NCI-H1417 treated with DMSO at 0.1 percent for 48 hours (cell line): Measurements from ENCODE around the gene XIRP1.

Experiments used
- DNase-seq: peaks from one replicate; lab custom pipeline; 2025; lab: John Stamatoyannopoulos, UW

The XIRP1 gene

GRCh38 chr3:39209329-39209970 is 17.1 kb upstream of the XIRP1 start:
- no peak for DNase-seq

DNA sequence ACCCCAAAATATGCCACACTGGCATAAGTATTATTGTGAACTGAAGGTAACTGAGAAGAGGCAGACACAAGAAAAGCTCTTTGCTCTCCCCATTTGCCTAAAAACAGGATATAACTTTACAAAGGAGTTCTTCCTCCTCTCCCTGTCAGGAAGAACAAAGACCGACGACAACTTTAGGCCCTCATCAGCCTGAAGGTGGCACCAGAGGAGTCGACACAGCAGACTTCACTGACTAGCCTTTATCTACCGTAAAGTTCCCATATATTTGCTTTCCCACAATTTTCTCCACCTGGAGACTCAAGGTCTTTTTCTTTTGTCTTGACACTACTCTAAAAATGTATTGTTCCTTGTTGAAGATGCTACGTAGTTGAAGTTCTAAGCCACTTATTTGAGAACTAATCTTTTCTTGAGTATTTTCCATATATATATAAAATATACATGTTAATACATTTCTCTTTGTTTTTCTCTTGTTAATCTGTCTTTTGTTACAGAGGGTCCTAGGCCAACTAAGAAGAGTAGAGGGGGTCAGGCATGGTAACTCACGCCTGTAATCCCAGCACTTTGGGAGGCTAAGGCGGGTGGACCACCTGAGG is 16.2 kb upstream of the XIRP1 start:
- DNase-seq = no peak

GRCh38 chr3:39207361-39208186 is 15.2 kb upstream of the XIRP1 start:
- no peak for DNase-seq

DNA sequence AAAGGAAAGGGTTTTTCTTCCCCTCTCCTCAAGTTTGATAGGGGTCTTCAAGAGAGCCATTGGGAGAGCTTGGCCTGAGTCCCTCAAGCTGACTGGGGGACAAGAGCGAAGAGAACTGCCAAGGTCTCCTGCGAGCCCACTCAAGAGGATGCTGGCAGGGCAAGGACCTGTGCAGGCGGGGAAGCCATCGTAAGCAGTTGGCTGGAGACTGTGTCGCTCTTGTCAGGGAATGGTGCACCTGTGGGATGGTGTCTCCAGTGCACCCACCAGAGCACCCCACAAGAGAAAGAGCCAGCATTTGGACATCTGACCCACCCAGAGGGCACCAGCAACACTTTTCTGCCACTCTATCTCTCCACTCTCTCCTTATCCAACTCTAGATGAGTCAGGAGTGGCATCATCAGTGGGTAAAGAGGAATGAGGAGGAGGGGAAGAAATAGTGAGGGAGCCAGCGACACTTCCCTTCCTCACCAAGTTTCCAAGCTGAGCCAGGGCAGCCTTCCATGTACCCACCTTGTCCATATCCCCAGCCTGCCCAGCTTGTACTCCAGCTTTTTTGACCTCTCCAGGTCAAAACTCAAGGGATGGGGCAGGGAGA is 13.6 kb upstream of the XIRP1 start:
- DNase-seq = no peak

GRCh38 chr3:39205131-39205530 is 12.7 kb upstream of the XIRP1 start:
- DNase-seq = no peak

GRCh38 chr3:39203860-39204259 is 11.5 kb upstream of the XIRP1 start:
- no peak for DNase-seq

GRCh38 chr3:39203402-39203801 is 11.0 kb upstream of the XIRP1 start:
- DNase-seq = no peak

GRCh38 chr3:39202094-39202493 is 9.7 kb upstream of the XIRP1 start:
- DNase-seq = no peak

- DNase-seq = no peak
Observed at GRCh38 chr3:39196671-39197356, 4.4 kb upstream of the XIRP1 start.

DNA sequence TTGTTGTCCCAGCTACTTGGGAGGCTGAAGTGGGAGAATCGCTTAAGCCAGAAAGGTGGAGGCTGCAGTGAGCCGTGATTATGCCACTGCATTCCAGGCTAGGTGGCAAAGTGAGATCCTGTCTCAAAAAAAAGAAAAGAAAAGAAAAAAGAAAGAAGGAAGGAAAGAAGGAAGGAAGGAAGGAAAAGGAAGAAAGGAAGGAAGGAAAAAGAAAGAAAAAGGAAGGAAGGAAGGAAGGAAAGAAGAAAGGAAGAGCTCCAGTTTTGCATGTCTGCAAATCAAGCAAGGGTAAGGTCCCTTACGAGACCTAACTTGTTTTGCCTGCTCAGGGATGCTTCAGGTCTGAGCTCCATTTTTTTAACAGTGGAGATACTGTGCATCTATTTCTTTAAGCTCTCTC is 3.6 kb upstream of the XIRP1 start:
- no peak for DNase-seq

- DNase-seq = no peak
Observed at GRCh38 chr3:39193391-39193790, 996 bp upstream of the XIRP1 start.

DNA sequence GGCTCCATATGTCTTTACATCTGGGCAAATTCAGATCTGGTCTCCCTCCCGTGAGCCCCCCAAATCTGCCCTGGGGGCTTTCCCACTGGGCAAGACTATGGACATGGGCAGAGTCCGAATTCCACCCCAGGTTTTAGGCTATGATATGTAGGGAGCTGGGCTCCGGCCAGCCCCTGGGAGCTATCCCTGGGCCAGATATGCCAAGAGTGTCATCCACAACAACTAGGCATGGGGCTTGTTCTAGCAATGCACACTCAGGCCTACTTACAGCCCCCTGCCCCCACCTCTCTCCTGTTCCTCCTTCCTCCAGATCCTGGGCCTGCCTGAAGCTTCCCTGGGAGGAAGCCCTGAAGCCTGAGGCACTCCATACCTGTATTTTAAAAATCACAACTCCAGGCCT is 622 bp downstream of the XIRP1 start:
- no peak for DNase-seq

DNA sequence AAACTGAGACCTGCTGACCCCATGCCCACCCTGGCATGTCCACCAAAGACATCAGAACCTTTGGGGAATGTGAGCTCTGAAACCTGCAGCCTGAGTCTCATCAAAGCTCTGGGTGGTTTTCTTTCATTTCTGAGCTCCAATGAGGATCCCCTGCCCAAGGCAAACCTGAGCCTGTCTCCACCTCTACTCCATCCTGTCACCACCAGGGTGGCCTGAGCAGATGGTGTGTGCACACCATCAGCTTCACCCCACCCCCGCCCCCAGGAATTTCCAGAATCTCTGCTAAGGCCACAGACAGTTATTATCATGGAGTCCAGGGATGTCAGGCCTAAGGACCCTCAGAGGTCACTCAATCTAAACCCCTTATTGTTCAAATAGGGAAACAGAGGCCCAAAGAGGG is 1.3 kb downstream of the XIRP1 start:
- DNase-seq = no peak

- DNase-seq = no peak
Observed at GRCh38 chr3:39190281-39191025, 1.9 kb downstream of the XIRP1 start.

DNA sequence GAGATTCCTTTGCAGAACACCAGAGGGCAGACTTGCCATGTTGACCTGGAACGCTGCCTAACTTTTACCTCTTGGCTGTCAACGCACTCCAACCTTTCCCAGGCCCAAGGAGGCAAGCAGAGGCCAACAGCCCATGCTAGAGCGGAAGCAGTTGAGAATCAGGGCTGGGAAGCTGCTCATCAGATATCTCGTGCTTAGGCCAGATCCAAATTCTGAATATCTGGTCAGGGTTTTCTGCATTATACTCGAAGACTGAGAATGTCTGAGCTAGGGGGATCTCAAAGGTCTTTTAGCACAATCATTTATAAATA is 2.5 kb downstream of the XIRP1 start:
- DNase-seq = no peak

DNA sequence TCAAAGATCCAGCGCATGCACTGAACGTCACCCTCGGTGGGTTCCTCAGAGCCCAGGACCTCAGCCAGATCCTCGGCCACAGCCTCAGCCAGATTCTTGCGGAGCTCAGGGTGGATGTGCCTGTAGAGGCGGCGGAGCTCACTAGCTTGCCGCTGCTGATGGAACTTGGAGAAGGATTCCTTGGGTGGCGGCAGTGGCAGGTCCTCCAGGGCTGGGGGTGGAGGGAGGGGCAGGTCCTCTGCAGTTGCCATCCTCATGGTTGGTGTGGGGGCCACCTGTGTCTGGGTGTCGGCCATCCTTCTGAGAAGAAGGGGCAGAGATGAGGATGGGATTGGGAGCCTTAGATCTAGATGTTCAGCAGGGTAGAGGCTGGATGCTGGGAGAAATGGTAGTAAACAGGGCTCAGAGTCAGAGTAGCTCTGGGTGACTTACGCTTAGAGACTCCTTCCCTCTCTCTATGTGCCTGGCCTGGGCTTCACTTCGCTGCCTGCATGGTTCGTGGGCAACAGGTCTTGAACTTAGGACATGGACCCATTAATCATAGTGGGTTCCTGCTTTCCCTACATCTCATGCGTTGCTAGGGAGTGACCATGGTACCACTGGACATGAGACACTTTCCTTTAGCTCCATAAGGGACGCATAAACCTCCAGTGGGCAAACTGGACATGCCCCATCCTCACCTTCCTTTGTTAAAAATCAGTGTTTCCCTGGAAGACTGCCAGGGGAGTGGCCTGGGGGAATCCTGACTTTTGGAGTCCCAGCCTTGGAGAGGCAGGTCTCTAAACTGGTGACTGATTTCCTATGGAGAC is 3.0 kb downstream of the XIRP1 start:
- DNase-seq = no peak

DNA sequence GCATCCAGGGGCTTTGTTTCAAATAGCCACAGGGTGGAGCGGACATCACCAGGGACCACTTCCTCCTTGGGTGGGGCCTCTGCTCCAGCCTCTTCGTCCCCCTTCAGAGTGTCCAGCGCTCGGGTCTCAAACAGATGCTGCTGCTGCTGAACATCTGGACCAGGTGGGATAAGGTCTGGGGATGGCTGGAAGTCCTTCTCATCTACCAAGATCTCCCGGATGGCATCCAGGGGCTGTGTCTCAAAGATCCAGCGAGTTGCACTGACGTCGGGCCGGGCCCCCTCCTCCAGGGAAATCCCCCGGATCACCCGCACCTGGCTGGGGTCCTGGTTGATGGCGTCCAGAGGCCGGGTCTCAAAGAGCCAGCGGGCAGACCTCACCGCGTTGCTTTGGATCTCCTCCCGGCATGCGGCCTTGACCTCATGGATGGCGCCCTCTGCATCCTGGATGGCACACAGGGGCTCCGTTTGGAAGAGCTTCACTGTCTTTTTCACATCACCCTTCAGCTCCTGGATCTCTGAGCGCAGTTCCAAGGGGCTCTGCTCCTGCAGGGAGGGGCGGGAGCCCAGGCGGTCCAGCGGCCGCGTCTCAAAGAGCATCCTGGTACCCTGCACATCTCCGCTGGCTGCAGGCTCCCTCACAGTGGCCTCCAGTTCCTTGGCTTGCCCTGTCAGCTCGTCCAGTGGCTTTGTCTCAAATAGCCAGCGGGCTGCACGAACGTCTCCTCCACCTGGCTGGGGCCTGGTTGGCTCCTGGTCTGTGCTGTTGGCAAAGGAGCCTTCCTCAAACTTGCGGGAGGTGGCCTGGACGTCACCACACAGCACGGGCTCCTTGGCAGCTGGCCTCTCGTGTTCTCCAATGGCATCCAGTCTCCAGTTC is 3.9 kb downstream of the XIRP1 start:
- DNase-seq = no peak

GRCh38 chr3:39187372-39188155 is 4.8 kb downstream of the XIRP1 start:
- no peak for DNase-seq

- DNase-seq = no peak
Observed at GRCh38 chr3:39186692-39187151, 5.7 kb downstream of the XIRP1 start.
